Thyroid gland (tissue), 4 donors: ENCODE data around the gene GPR42.

Experiments used
- CTCF ChIP-seq, 6 experiments: fragments of 200-600 bp in 3 of 6; fragments of 450-650 bp in 3 of 6; sonication (generic) in 3 of 6; IDR thresholded peaks; one replicate each; pipeline ENCODE4 v1.5.1; 2016 to 2019; ENCODE audit warnings: antibody characterized with exemption in 6 of 6, mild to moderate bottlenecking in 2 of 6, inconsistent platforms in 1 of 6, moderate library complexity in 1 of 6
- POLR2A ChIP-seq, 2 donors: fragments of 450-650 bp; IDR thresholded peaks; one replicate each; pipeline ENCODE4 v1.6.1; 2017; ENCODE audit warnings: antibody characterized with exemption in 2 of 2, mild to moderate bottlenecking in 2 of 2, moderate library complexity in 1 of 2

GRCh38 chr19:35409191-35409590 lies 38.3 kb downstream of the GPR42 start:
- TF ChIP-seq POLR2A (IDR thresholded peaks at IDR 0.05) = no peak
- TF ChIP-seq CTCF (IDR thresholded peaks at IDR 0.05) = no peak
